K562 treated with DMSO at 1 percent for 24 hours (cell line): Measurements from ENCODE around the gene TTLL4. TPM values are rescaled to one million over a fixed set of nuclear protein-coding genes. Genes with fewer than 3 reads are reported as not detected.

ENCODE experiments used
- total RNA-seq: library from RNA; unstranded; fragments of 300-600 nt; gene quantifications from 2 replicates; pipeline ENCODE4 v1.2.3, GENCODE V29; 2022; ENCODE audit warnings: low read depth; ENCODE audit not compliant: insufficient read depth

The TTLL4 gene
- total RNA-seq = 44.1 and 44.3 TPM in 2 replicates

GRCh38 chr2:218710687-218711549 lies at the start of gene TTLL4:
TSS of gene TTLL4 (plus strand) at chr2:218710835. CDS start at chr2:218737677, 26,842 bp downstream.

GRCh38 chr2:218671654-218672566 lies 38.7 kb upstream of the TTLL4 start, which contains the start of the genes RNF25 and STK36:
TSS of gene RNF25 (minus strand) at chr2:218672002. CDS start at chr2:218671970, 32 bp downstream.
TSS of gene STK36 (plus strand) at chr2:218672086. CDS start at chr2:218672830, 744 bp downstream.

DNA sequence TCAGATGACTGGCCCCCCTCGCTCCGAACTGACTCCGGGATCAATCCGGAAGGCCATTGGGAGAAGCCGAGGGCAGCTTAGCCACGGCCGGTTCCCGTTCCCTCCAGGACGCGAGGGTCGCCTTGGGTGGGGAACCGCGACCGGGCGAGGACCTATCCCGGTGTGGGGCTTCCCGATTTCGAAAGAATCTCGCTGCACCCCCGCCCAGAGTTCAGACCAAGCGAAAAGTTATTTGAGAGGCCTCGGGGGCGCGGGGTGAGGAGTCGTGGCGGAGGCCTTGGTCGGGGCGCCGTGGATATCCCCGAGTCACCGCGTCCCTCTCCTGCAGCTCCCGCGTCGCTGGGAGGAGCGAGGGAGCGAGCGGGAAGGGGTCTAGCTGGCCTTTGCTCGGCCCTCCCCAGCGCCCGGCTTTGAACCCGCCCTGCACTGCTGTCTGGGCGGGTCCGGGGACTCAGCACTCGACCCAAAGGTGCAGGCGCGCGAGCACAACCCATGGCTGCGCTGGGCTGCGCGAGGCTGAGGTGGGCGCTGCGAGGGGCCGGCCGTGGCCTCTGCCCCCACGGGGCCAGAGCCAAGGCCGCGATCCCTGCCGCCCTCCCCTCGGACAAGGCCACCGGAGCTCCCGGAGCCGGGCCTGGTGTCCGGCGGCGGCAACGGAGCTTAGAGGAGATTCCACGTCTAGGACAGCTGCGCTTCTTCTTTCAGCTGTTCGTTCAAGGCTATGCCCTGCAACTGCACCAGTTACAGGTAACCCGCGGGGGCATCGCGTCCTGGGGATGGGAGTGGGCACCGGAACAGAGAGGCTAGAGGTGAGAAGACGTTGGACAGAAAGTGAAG lies 71.3 kb downstream of the TTLL4 start, which contains the start of gene CYP27A1:
Gene CYP27A1, plus strand, starts transcription at position 457 of the 837 bp plus-strand sequence. Its CDS starts 36 bp downstream, at position 493.

Other genes with a start within 250 kb of the TTLL4 start
- 2.8 and 2.9 TPM in 2 replicates for gene USP37, start 142.5 kb upstream of the TTLL4 start, total RNA-seq
- gene CNOT9, start 142.0 kb upstream of the TTLL4 start, total RNA-seq = 15.4 and 20.9 TPM in 2 replicates
- 0.42 TPM in 1 of 2 replicates, not detected in the other for gene PLCD4, start 102.9 kb upstream of the TTLL4 start, total RNA-seq
- gene ZNF142, start 51.2 kb upstream of the TTLL4 start, total RNA-seq = 11.0 and 12.2 TPM in 2 replicates
- gene BCS1L, start 51.2 kb upstream of the TTLL4 start, total RNA-seq = 25.1 and 29.3 TPM in 2 replicates
- gene RNF25, start 38.8 kb upstream of the TTLL4 start, total RNA-seq = 22.8 and 25.3 TPM in 2 replicates
- 4.2 and 9.9 TPM in 2 replicates for gene STK36, start 38.7 kb upstream of the TTLL4 start, total RNA-seq
- gene CYP27A1, start 71.3 kb downstream of the TTLL4 start, total RNA-seq = 0.15 TPM in 1 of 2 replicates, not detected in the other
- not detected in 2 replicates for gene PRKAG3, start 121.0 kb downstream of the TTLL4 start, total RNA-seq
- not detected in 2 replicates for gene WNT6, start 149.0 kb downstream of the TTLL4 start, total RNA-seq
- gene WNT10A, start 170.0 kb downstream of the TTLL4 start, total RNA-seq = 0.20 TPM in 1 of 2 replicates, not detected in the other
- gene CDK5R2, start 248.8 kb downstream of the TTLL4 start, total RNA-seq = 0.57 and 0.76 TPM in 2 replicates